SIG-M5 (cell line): ENCODE measurements around the gene TRIP10.

Source experiments
- DNase-seq: peaks from one replicate; lab custom pipeline; 2025; lab: John Stamatoyannopoulos, UW

The TRIP10 gene

GRCh38 chr19:6725513-6726231, 13.8 kb upstream of the TRIP10 start:
- no peak for DNase-seq

- no peak for DNase-seq
Observed at GRCh38 chr19:6728346-6728745, 11.1 kb upstream of the TRIP10 start.

- no peak for DNase-seq
Observed at GRCh38 chr19:6729573-6730152, 9.8 kb upstream of the TRIP10 start.

- no peak for DNase-seq
Observed at GRCh38 chr19:6730153-6730804, 9.2 kb upstream of the TRIP10 start.

GRCh38 chr19:6730941-6731670, 8.4 kb upstream of the TRIP10 start:
- DNase-seq: no peak

- no peak for DNase-seq
Observed at GRCh38 chr19:6731822-6732221, 7.7 kb upstream of the TRIP10 start.

GRCh38 chr19:6732803-6733337, 6.6 kb upstream of the TRIP10 start:
- no peak for DNase-seq

- DNase-seq: no peak
Observed at GRCh38 chr19:6733338-6734095, 6.0 kb upstream of the TRIP10 start.

- DNase-seq: no peak
Observed at GRCh38 chr19:6734096-6734696, 5.3 kb upstream of the TRIP10 start.

- DNase-seq: no peak
Observed at GRCh38 chr19:6735181-6735911, 4.1 kb upstream of the TRIP10 start.

GRCh38 chr19:6736169-6736916, 3.1 kb upstream of the TRIP10 start:
- DNase-seq: peak; percentile 35

GRCh38 chr19:6736917-6737283, 2.6 kb upstream of the TRIP10 start:
- no peak for DNase-seq

GRCh38 chr19:6737284-6737872, 2.1 kb upstream of the TRIP10 start, which contains the start of gene GPR108:
GPR108 (minus strand) TSS chr19:6737580; CDS start chr19:6737576, 4 bp downstream.
- peak; percentile 99 for DNase-seq

- DNase-seq: peak; percentile 44
Observed at GRCh38 chr19:6737873-6738786, 1.4 kb upstream of the TRIP10 start.

- DNase-seq: no peak
Observed at GRCh38 chr19:6738787-6739389, 592 bp upstream of the TRIP10 start.

- no peak for DNase-seq
Observed at GRCh38 chr19:6739883-6740588, 556 bp downstream of the TRIP10 start.
